WTC11 (cell line): Measurements from ENCODE around the gene SLCO4A1. TPM values are rescaled to one million over a fixed set of nuclear protein-coding genes. Genes with fewer than 3 reads are reported as not detected.

Experiments used
- ATAC-seq: fragments of 200-7000 bp; cut with Tn5 transposase; 2 replicates; pipeline ENCODE4 v1.10.0; 2021; ENCODE audit warnings: mild to moderate bottlenecking, moderate library complexity
- CTCF ChIA-PET: fragments of 300-600 bp; sonication (Branson Sonifier 250); formaldehyde crosslinking; loops from one replicate; lab custom pipeline; 2021; ENCODE audit warnings: antibody characterized with exemption; lab: Charles Lee
- POLR2A ChIA-PET: fragments of 350-600 bp; sonication (Branson Sonifier 250); formaldehyde crosslinking; loops from one replicate; lab custom pipeline; 2021; ENCODE audit warnings: antibody characterized with exemption; lab: Charles Lee
- DNase-seq: peaks from one replicate; pipeline ENCODE4 v3.0.0; 2021; ENCODE audit warnings: low spot score
- H3K27ac Mint-ChIP-seq: 2 replicates; pipeline ENCODE4 v1.8.0; 2021; ENCODE audit warnings: mixed read lengths
- H3K27me3 Mint-ChIP-seq: 2 replicates; pipeline ENCODE4 v1.8.0; 2021; ENCODE audit warnings: low read depth, mild to moderate bottlenecking, moderate library complexity, mixed read lengths
- H3K36me3 Mint-ChIP-seq: 2 replicates; pipeline ENCODE4 v1.8.0; 2021; ENCODE audit warnings: mixed read lengths
- H3K4me1 Mint-ChIP-seq: 2 replicates; pipeline ENCODE4 v1.8.0; 2022; ENCODE audit warnings: mixed read lengths
- H3K4me3 Mint-ChIP-seq: 2 replicates; pipeline ENCODE4 v1.8.0; 2021; ENCODE audit warnings: mild to moderate bottlenecking, moderate library complexity, mixed read lengths
- H3K9me3 Mint-ChIP-seq: 2 replicates; pipeline ENCODE4 v1.8.0; 2021; ENCODE audit warnings: mixed read lengths
- ATF3 ChIP-seq: sonication (generic); formaldehyde crosslinking; conservative IDR thresholded peaks from 2 replicates; pipeline ENCODE4 v1.8.1; 2022; ENCODE audit warnings: mild to moderate bottlenecking, missing genetic modification reagents
- CBFB ChIP-seq: sonication (generic); formaldehyde crosslinking; IDR thresholded peaks from 2 replicates; pipeline ENCODE4 v1.8.1; 2022; ENCODE audit warnings: mild to moderate bottlenecking, low read depth, missing genetic modification reagents
- E2F1 ChIP-seq: sonication (generic); formaldehyde crosslinking; IDR thresholded peaks from 2 replicates; pipeline ENCODE4 v1.8.0; 2022; ENCODE audit warnings: mild to moderate bottlenecking, missing genetic modification reagents
- ELF4 ChIP-seq: sonication (generic); formaldehyde crosslinking; IDR thresholded peaks from 2 replicates; pipeline ENCODE4 v1.8.1; 2022; ENCODE audit warnings: low read depth, mild to moderate bottlenecking, moderate library complexity, missing genetic modification reagents
- IRF2 ChIP-seq: sonication (generic); formaldehyde crosslinking; IDR thresholded peaks from 2 replicates; pipeline ENCODE4 v1.8.0; 2022; ENCODE audit warnings: low read depth, missing genetic modification reagents, borderline replicate concordance
- MAX ChIP-seq: sonication (generic); formaldehyde crosslinking; IDR thresholded peaks from 2 replicates; pipeline ENCODE4 v1.8.0; 2022; ENCODE audit warnings: mild to moderate bottlenecking, missing genetic modification reagents
- MXD4 ChIP-seq: fragments of 250-450 bp; sonication (Bioruptor Pico); IDR thresholded peaks from 2 replicates; pipeline ENCODE4 v1.8.0; 2021; ENCODE audit warnings: mild to moderate bottlenecking, moderate library complexity, borderline replicate concordance
- NR1H2 ChIP-seq: sonication (generic); formaldehyde crosslinking; IDR thresholded peaks from 2 replicates; pipeline ENCODE4 v1.9.0; 2021; ENCODE audit warnings: mild to moderate bottlenecking, moderate library complexity, missing genetic modification reagents
- NR2C2 ChIP-seq: sonication (generic); formaldehyde crosslinking; IDR thresholded peaks from 2 replicates; pipeline ENCODE4 v1.8.0; 2022; ENCODE audit warnings: mild to moderate bottlenecking, missing genetic modification reagents
- OVOL2 ChIP-seq: fragments of 250-450 bp; sonication (Bioruptor Pico); IDR thresholded peaks from 2 replicates; pipeline ENCODE4 v1.9.0; 2021; ENCODE audit warnings: mild to moderate bottlenecking, borderline replicate concordance
- SMAD3 ChIP-seq: sonication (generic); formaldehyde crosslinking; IDR thresholded peaks from 2 replicates; pipeline ENCODE4 v1.8.0; 2022; ENCODE audit warnings: missing genetic modification reagents, mild to moderate bottlenecking, borderline replicate concordance
- SMAD4 ChIP-seq: sonication (generic); formaldehyde crosslinking; IDR thresholded peaks from 2 replicates; pipeline ENCODE4 v1.8.0; 2022; ENCODE audit warnings: mild to moderate bottlenecking, missing genetic modification reagents
- SP1 ChIP-seq: sonication (generic); formaldehyde crosslinking; conservative IDR thresholded peaks from 2 replicates; pipeline ENCODE4 v1.8.1; 2022; ENCODE audit warnings: missing genetic modification reagents
- ZBTB43 ChIP-seq: sonication (generic); formaldehyde crosslinking; IDR thresholded peaks from 2 replicates; pipeline ENCODE4 v1.8.1; 2023; ENCODE audit warnings: mild to moderate bottlenecking, missing genetic modification reagents
- ZNF121 ChIP-seq: sonication (generic); formaldehyde crosslinking; IDR thresholded peaks from 2 replicates; pipeline ENCODE4 v1.8.0; 2023; ENCODE audit warnings: missing genetic modification reagents
- ZNF138 ChIP-seq: sonication (generic); formaldehyde crosslinking; conservative IDR thresholded peaks from 2 replicates; pipeline ENCODE4 v1.8.1; 2022; ENCODE audit warnings: mild to moderate bottlenecking, moderate library complexity, missing genetic modification reagents
- ZNF425 ChIP-seq: fragments of 250-450 bp; sonication (Bioruptor Pico); conservative IDR thresholded peaks from 2 replicates; pipeline ENCODE4 v1.9.0; 2021; ENCODE audit warnings: mild to moderate bottlenecking
- total RNA-seq: library from RNA; stranded (reverse); gene quantifications from 3 replicates; pipeline ENCODE4 v1.2.3, GENCODE V29; 2021
- TF ChIP-seq, protein P1 (sequence below): sonication (generic); formaldehyde crosslinking; IDR thresholded peaks from 2 replicates; pipeline ENCODE4 v1.8.0; 2022; ENCODE audit warnings: mild to moderate bottlenecking, missing genetic modification reagents
- TF ChIP-seq, protein P2 (sequence below): sonication (generic); formaldehyde crosslinking; IDR thresholded peaks from 2 replicates; pipeline ENCODE4 v1.8.1; 2022; ENCODE audit warnings: missing genetic modification reagents, borderline replicate concordance

SLCO4A1 gene
- total RNA-seq, 1 experiment from 2014 or later = 19.9 TPM

DNA sequence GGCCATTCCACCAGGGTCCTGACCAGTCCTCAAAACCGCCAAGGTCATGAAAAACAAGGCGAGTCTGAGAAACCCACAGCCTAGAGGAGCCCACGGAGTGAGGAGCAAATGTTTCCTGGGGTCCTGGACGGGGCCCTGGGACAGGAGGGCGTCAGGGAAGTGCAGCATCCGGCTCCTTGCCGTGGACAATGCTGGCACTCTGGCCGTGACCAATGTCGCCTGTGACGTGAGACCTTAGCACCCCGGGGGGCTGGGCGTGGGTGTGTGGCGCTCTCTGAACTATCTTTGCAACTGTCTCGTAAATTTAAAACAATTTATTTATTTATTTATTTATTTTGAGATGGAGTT, 34.1 kb upstream of the SLCO4A1 start (continued):
- no peak for TF ChIP-seq E2F1 (CRISPR knock-in tag)
- no peak for TF ChIP-seq ZNF138 (CRISPR knock-in tag)
- TF ChIP-seq SP1 (CRISPR knock-in tag) = no peak
- TF ChIP-seq, all 79 proteins: peak for 0

- peak overlapping the region; percentile 24; the same call in 1 of the 2 replicates for H3K27ac Mint-ChIP-seq
- 0 out of 2 replicates have a peak, but pooled peaks cover 3% of the 10 kb centered on the region for H3K36me3 Mint-ChIP-seq
- TF ChIP-seq CBFB (no peak), IRF2 (CRISPR knock-in tag) (no peak), ATF3 (no peak), NR1H2 (CRISPR knock-in tag) (no peak), ZBTB43 (CRISPR knock-in tag) (no peak), MXD4 (CRISPR knock-in tag) (no peak), SP1 (CRISPR knock-in tag) (no peak), SMAD3 (CRISPR knock-in tag) (no peak), ZNF121 (no peak), SMAD4 (CRISPR knock-in tag) (no peak), NR2C2 (no peak), MAX (CRISPR knock-in tag) (no peak), OVOL2 (CRISPR knock-in tag) (no peak)
- TF ChIP-seq, protein P1, sequence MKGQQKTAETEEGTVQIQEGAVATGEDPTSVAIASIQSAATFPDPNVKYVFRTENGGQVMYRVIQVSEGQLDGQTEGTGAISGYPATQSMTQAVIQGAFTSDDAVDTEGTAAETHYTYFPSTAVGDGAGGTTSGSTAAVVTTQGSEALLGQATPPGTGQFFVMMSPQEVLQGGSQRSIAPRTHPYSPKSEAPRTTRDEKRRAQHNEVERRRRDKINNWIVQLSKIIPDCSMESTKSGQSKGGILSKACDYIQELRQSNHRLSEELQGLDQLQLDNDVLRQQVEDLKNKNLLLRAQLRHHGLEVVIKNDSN (CRISPR knock-in tag) = no peak
- TF ChIP-seq, protein P2, sequence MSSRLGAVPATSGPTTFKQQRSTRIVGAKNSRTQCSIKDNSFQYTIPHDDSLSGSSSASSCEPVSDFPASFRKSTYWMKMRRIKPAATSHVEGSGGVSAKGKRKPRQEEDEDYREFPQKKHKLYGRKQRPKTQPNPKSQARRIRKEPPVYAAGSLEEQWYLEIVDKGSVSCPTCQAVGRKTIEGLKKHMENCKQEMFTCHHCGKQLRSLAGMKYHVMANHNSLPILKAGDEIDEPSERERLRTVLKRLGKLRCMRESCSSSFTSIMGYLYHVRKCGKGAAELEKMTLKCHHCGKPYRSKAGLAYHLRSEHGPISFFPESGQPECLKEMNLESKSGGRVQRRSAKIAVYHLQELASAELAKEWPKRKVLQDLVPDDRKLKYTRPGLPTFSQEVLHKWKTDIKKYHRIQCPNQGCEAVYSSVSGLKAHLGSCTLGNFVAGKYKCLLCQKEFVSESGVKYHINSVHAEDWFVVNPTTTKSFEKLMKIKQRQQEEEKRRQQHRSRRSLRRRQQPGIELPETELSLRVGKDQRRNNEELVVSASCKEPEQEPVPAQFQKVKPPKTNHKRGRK (CRISPR knock-in tag) = no peak
- no peak for ATAC-seq
- H3K9me3 Mint-ChIP-seq = peaks cover 11% of the 10 kb centered on the region
- DNase-seq = no peak
- H3K4me3 Mint-ChIP-seq = no peak overlapping the region
- peaks cover 4% of the 10 kb centered on the region for H3K27me3 Mint-ChIP-seq
- POLR2A ChIA-PET = no interaction called here
- H3K4me1 Mint-ChIP-seq = peaks cover 31% of the 10 kb centered on the region
- CTCF ChIA-PET = interaction anchor here (0.6 to 2.2 kb wide), 4 partner anchors 25 to 109 kb away, joined by 3 to 6 read pairs (median 4); no protein-coding TSS in a partner anchor
Observed at GRCh38 chr20:62609279-62609720, 33.0 kb upstream of the SLCO4A1 start.

GRCh38 chr20:62609811-62610757, 32.2 kb upstream of the SLCO4A1 start:
- Mint-ChIP-seq H3K27ac (no peak overlapping the region), H3K4me3 (no peak overlapping the region), H3K27me3 (peaks cover 4% of the 10 kb centered on the region), H3K9me3 (peaks cover 11% of the 10 kb centered on the region), H3K4me1 (peaks cover 30% of the 10 kb centered on the region), H3K36me3 (0 out of 2 replicates have a peak, but pooled peaks cover 3% of the 10 kb centered on the region)
- DNase-seq (no peak), ATAC-seq (no peak)
- CTCF ChIA-PET = interaction anchor here (0.6 to 2.2 kb wide), 6 partner anchors 21 to 110 kb away, joined by 3 to 6 read pairs (median 3); no protein-coding TSS in a partner anchor
- TF ChIP-seq ELF4 (no peak), NR1H2 (CRISPR knock-in tag) (no peak), ZNF425 (no peak)
- POLR2A ChIA-PET = no interaction called here
